Ovary (tissue), 3 donors: Measurements from ENCODE around the gene SOWAHD.

Experiments
- CTCF ChIP-seq, 3 donors: fragments of 450-650 bp in 2 of 3; fragments of 200-600 bp in 1 of 3; IDR thresholded peaks; one replicate each; pipeline versions ENCODE4 v1.5.1 to v1.8.0; 2016 to 2022; ENCODE audit warnings: antibody characterized with exemption in 3 of 3, mild to moderate bottlenecking in 1 of 3
- POLR2A ChIP-seq: fragments of 450-650 bp; IDR thresholded peaks from one replicate; pipeline ENCODE4 v1.6.1; 2017; ENCODE audit warnings: antibody characterized with exemption, mild to moderate bottlenecking, moderate library complexity
- donor health status: DM: no; HTN: no; CAD: no.

- TF ChIP-seq CTCF (IDR thresholded peaks at IDR 0.05) (no peak), POLR2A (no peak)
Measured at GRCh38 chrX:119801253-119802221, 43.1 kb downstream of the SOWAHD start.
